ENCODE data around the gene CYB5R2.

The CYB5R2 gene

DNA sequence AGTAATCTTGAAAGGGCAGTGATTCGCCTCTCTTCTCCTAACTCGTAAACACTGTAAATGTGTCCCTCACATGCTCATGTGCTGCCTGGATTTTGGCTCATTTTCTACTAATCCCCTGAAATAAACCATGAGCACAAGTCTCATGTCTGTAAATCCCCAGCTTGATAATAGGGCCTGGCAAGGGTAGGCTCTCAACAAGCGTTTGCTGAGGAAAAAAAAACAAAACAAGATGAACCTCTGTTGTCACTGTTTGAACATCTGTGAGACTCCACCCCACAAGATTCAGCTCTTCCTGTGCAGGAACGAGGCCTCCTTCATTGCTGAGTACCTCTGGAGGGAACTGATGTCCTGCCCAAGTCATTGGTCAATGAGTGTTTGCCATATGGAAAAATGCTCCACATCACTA, 4.5 kb upstream of the CYB5R2 start:
- TF ChIP-seq, protein P1, sequence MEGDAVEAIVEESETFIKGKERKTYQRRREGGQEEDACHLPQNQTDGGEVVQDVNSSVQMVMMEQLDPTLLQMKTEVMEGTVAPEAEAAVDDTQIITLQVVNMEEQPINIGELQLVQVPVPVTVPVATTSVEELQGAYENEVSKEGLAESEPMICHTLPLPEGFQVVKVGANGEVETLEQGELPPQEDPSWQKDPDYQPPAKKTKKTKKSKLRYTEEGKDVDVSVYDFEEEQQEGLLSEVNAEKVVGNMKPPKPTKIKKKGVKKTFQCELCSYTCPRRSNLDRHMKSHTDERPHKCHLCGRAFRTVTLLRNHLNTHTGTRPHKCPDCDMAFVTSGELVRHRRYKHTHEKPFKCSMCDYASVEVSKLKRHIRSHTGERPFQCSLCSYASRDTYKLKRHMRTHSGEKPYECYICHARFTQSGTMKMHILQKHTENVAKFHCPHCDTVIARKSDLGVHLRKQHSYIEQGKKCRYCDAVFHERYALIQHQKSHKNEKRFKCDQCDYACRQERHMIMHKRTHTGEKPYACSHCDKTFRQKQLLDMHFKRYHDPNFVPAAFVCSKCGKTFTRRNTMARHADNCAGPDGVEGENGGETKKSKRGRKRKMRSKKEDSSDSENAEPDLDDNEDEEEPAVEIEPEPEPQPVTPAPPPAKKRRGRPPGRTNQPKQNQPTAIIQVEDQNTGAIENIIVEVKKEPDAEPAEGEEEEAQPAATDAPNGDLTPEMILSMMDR (IDR thresholded peaks at IDR 0.05; ENCODE audit: insufficient read depth, missing control alignments) = no peak
- FAIRE-seq (no peak), DNase-seq (ENCODE audit: insufficient read length, low spot score) (no peak)

DNA sequence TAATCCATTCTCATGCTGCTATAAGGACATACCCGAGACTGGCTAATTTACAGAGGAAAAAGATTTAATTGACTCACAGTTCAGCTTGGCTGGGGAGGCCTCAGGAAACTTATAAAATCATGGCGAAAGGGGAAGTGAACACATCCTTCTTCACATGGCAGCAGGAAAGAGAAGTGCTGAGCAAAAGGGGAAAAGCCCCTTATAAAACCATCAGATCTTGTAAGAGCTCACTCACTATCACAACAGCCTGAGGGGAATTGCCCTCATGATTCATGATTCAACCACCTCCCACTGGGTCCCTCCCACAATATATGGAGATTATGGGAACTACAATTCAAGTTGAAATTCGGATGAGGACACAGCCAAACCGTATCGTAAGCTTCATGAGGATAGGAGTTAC, 3.8 kb upstream of the CYB5R2 start:
- no peak for FAIRE-seq
- TF ChIP-seq, protein P1 (IDR thresholded peaks at IDR 0.05; ENCODE audit: insufficient read depth, missing control alignments) = no peak
- no peak for DNase-seq (ENCODE audit: insufficient read length, low spot score)

DNA sequence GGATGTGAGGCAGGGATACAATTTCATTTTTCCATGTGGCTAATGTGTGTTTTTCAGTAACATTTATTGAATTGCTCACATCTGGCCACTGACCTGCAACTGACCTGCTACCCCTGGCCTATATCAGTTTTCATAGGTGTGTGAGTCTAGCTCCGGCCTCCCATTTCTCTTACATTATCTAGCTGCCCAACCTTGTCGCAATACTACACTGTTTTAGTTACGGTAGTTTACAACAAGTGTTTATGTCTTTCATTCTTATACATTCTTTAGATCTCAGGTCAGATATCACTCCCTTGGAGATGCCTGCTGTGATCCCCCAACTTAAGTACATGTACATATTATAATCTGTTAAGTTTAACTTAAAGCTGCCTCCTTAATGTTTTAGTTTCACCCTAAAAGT, 2.3 kb upstream of the CYB5R2 start:
- DNase-seq (ENCODE audit: insufficient read length, low spot score) (no peak), FAIRE-seq (no peak)
- TF ChIP-seq, protein P1 (IDR thresholded peaks at IDR 0.05; ENCODE audit: insufficient read depth, missing control alignments) = no peak

DNA sequence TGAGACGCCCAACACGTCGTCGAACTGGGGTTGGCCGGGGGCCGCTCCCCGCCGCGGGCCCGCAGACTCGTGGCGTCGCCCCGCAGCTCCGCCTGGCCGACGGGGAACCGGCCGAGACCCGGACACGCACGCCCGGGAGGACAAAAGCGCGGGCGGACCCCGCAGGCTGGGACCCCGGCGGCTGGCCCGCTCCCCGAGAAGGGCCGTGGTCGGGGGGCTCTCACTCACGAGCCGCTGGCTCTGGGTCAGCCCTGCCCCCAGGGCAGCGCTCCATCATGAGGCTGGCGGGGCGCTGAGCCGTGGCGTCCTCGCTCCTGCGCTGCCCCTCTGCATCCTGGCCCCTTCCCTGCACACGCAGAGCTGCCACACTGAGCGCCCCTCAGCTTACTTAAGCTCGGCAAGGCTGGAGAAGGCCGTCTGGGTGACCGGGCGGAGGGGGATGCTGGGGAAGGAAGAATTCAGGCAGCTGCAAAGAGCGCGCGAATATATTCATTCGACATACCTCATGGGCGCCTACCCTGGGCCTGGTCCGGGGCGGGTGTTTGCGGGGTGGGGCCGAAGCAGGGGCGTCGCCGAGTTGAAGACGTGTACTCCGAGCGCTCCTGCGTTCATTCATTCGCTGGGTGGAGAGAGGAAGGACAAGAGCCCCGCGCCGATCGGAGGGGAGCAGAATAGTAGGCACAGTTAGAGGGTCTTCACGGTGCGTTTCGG, 579 bp upstream of the CYB5R2 start:
- no peak for FAIRE-seq

DNA sequence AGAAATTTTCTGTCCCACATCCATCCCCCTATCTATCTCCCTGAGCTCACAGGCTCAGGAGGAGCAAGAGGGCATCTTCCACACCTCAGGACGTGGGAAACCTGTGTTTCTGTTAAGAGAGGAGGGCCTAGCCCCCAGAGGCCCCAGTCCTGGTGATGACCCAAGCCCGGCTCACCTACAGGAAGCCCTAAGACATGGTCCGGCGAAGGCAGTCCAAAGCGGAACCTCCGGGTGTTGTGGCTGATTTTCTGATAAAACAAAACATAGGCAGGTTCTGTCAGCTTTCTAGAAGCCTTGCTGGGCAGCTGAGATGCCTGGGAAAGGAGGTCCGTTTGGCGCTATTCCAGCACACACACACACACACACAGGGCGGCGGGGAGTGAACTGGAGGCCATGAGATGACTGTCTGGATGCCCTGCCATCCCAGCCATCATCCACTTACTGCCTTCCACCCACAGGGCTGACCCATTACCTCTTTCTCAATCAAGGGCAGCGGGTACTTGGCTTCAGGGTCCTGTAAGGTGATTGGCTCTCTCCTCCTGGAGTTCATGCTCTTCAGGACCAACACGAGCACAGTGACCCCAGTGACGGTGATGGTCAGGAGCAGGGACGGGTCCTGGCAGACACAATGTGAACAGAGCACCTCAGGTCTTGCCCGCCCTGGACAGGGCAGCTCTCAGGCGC, 882 bp downstream of the CYB5R2 start:
- TF ChIP-seq, protein P1 (IDR thresholded peaks at IDR 0.05; ENCODE audit: insufficient read depth, missing control alignments) = no peak
- FAIRE-seq (no peak), DNase-seq (ENCODE audit: insufficient read length, low spot score) (no peak)

More for the DNA sequence above, 579 bp upstream of the CYB5R2 start:
- no peak for DNase-seq (ENCODE audit: insufficient read length, low spot score)
- TF ChIP-seq, protein P1 (IDR thresholded peaks at IDR 0.05; ENCODE audit: insufficient read depth, missing control alignments) = no peak

DNA sequence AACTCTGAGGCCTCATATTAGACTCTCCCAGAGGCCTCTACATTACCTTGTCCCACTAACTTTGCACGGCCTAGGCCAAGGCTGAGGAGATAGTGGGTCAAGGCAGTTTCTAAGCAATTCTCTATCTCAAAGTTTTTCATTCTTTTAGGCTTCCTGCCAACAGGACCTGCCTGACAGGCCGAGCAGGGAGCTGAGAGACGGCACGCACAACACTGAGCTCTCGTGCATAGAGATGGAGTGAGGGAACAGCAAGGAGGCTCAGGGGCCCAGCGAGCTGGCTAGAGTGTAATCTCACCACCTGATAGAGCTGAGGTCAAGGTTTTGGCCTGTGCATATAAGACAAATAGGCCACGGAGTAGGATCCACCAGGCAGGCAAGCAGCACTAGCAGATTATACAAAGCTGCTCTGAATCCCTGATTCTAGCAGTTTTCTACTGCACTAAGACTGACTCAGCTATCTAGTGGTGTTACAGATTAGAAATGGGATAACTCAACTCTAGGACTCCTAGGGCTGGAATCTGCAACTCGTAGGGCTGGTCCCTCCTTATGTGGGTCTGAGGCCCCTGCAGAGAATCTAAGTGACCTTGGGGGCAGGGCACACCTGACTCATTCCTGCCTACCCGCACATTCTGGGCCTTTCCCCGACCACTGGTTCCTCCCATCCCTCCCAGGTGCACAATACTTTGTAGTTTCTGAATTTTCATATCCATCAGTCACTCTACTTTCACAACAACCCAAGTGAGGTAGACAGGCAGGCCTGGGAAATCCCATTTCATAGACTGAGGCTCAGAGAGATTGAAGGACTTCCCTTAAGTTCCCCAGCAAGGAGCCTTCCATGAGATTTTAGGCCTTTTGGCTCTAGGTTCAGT, 1.7 kb downstream of the CYB5R2 start:
- DNase-seq (ENCODE audit: insufficient read length, low spot score) = no peak
- FAIRE-seq = no peak
- TF ChIP-seq, protein P1 (IDR thresholded peaks at IDR 0.05; ENCODE audit: insufficient read depth, missing control alignments) = no peak
